Mesodermal cell (in vitro differentiated cells): ENCODE measurements around the gene TSSC4.

Experiments used
- H3K27ac ChIP-seq: 2 replicates; pipeline ENCODE4 v1.7.0; 2013; ENCODE audit warnings: mild to moderate bottlenecking, low read depth, low read length, moderate library complexity; ENCODE audit not compliant: severe bottlenecking
- H3K36me3 ChIP-seq: 2 replicates; pipeline ENCODE4 v1.7.1; 2013; ENCODE audit warnings: mild to moderate bottlenecking, low read length, moderate library complexity; ENCODE audit not compliant: control insufficient read depth, insufficient read depth
- H3K4me1 ChIP-seq: one replicate; pipeline ENCODE4 v1.7.1; 2013; ENCODE audit warnings: mild to moderate bottlenecking, low read length; ENCODE audit not compliant: insufficient read depth, control insufficient read depth, poor library complexity, severe bottlenecking
- H3K4me3 ChIP-seq: 2 replicates; pipeline ENCODE4 v1.7.0; 2013; ENCODE audit warnings: low read length, control low read depth, mild to moderate bottlenecking; ENCODE audit not compliant: insufficient read depth, poor library complexity, severe bottlenecking; ENCODE audit errors: extremely low read depth
- H3K9me3 ChIP-seq: 2 replicates; pipeline ENCODE4 v1.7.1; 2013; ENCODE audit warnings: mild to moderate bottlenecking, low read length, moderate library complexity; ENCODE audit not compliant: control insufficient read depth
- WGBS, 2 experiments: methylation state at CpG; one replicate each; pipeline ENCODE4 v1.1.5; 2013; ENCODE audit warnings: missing lambda C conversion rate in 2 of 2; ENCODE audit not compliant: insufficient coverage in 2 of 2; 5-methylcytosine and 5-hydroxymethylcytosine counted together

Gene TSSC4

GRCh38 chr11:2380396-2380795 is 20.2 kb upstream of the TSSC4 start:
- Histone ChIP-seq H3K36me3 (peaks cover 35% of the 10 kb centered on the region), H3K9me3 (no peaks in the 10 kb centered on the region), H3K4me1 (peaks cover 28% of the 10 kb centered on the region), H3K27ac (no peak overlapping the region), H3K4me3 (no peak overlapping the region)
- WGBS, 2 experiments: 90 to 93% methylated on average over 11 to 12 of the region's 13 CpGs

GRCh38 chr11:2380807-2381350 is 19.7 kb upstream of the TSSC4 start:
- H3K9me3 ChIP-seq: no peaks in the 10 kb centered on the region
- no peak overlapping the region for H3K27ac ChIP-seq
- peaks cover 28% of the 10 kb centered on the region for H3K4me1 ChIP-seq
- WGBS, 2 experiments: 93 to 95% methylated on average over 19 to 20 of the region's 20 CpGs
- no peak overlapping the region for H3K4me3 ChIP-seq
- peaks cover 38% of the 10 kb centered on the region for H3K36me3 ChIP-seq

- 97 to 98% methylated on average over 10 to 11 of the region's 11 CpGs for WGBS, 2 experiments
- peaks cover 44% of the 10 kb centered on the region for H3K36me3 ChIP-seq
- no peak overlapping the region for H3K27ac ChIP-seq
- no peaks in the 10 kb centered on the region for H3K9me3 ChIP-seq
- H3K4me3 ChIP-seq: no peak overlapping the region
- peaks cover 30% of the 10 kb centered on the region for H3K4me1 ChIP-seq
Measured at GRCh38 chr11:2381494-2382128, 18.9 kb upstream of the TSSC4 start.

GRCh38 chr11:2382129-2382517 is 18.4 kb upstream of the TSSC4 start:
- H3K36me3 ChIP-seq: peaks cover 49% of the 10 kb centered on the region
- no peak overlapping the region for H3K4me3 ChIP-seq
- H3K4me1 ChIP-seq: peaks cover 34% of the 10 kb centered on the region
- whole genome bisulfite sequencing, 2 experiments: 80 to 96% methylated on average over 1 to 6 of the region's 11 CpGs
- H3K27ac ChIP-seq: no peak overlapping the region
- H3K9me3 ChIP-seq: no peaks in the 10 kb centered on the region

GRCh38 chr11:2382936-2383851 is 17.4 kb upstream of the TSSC4 start:
- Histone ChIP-seq H3K4me3 (no peak overlapping the region), H3K36me3 (peaks cover 55% of the 10 kb centered on the region), H3K27ac (no peak overlapping the region), H3K9me3 (no peaks in the 10 kb centered on the region), H3K4me1 (peaks cover 34% of the 10 kb centered on the region)
- 88 to 90% methylated on average over 19 to 20 of the region's 26 CpGs for WGBS, 2 experiments

- Histone ChIP-seq H3K27ac (no peak overlapping the region), H3K4me3 (no peak overlapping the region), H3K36me3 (peaks cover 55% of the 10 kb centered on the region), H3K9me3 (no peaks in the 10 kb centered on the region), H3K4me1 (peaks cover 34% of the 10 kb centered on the region)
- 90 to 91% methylated on average over 14 to 16 of the region's 33 CpGs for WGBS, 2 experiments
Measured at GRCh38 chr11:2383852-2384804, 16.4 kb upstream of the TSSC4 start.

GRCh38 chr11:2385156-2386151 is 15.1 kb upstream of the TSSC4 start:
- 87 to 90% methylated on average over 25 to 36 of the region's 48 CpGs for WGBS, 2 experiments
- H3K27ac ChIP-seq: no peak overlapping the region
- H3K9me3 ChIP-seq: no peaks in the 10 kb centered on the region
- H3K4me3 ChIP-seq: no peak overlapping the region
- H3K4me1 ChIP-seq: peaks cover 30% of the 10 kb centered on the region
- H3K36me3 ChIP-seq: peaks cover 53% of the 10 kb centered on the region

GRCh38 chr11:2386591-2386990 is 14.0 kb upstream of the TSSC4 start:
- Histone ChIP-seq H3K36me3 (peaks cover 42% of the 10 kb centered on the region), H3K4me1 (peaks cover 29% of the 10 kb centered on the region), H3K27ac (peak overlapping the region; percentile 29), H3K4me3 (no peak overlapping the region), H3K9me3 (no peaks in the 10 kb centered on the region)
- 88 to 90% methylated on average over 9 of the region's 9 CpGs for WGBS, 2 experiments

- WGBS, 2 experiments: 81 to 92% methylated on average over 13 to 14 of the region's 14 CpGs
- Histone ChIP-seq H3K9me3 (no peaks in the 10 kb centered on the region), H3K27ac (no peak overlapping the region), H3K36me3 (peaks cover 39% of the 10 kb centered on the region), H3K4me3 (no peak overlapping the region), H3K4me1 (peaks cover 21% of the 10 kb centered on the region)
Measured at GRCh38 chr11:2387266-2387987, 13.1 kb upstream of the TSSC4 start.
